Measurements from ENCODE around the gene ABHD12. TPM values are rescaled to one million over a fixed set of nuclear protein-coding genes. Genes with fewer than 3 reads are reported as not detected.

The ABHD12 gene
- total and polyA plus RNA-seq, 2 donors (not counting 3 experiments of a cell fraction or from before 2014, with no cell fraction given), result 19.2 to 36.0 TPM

DNA sequence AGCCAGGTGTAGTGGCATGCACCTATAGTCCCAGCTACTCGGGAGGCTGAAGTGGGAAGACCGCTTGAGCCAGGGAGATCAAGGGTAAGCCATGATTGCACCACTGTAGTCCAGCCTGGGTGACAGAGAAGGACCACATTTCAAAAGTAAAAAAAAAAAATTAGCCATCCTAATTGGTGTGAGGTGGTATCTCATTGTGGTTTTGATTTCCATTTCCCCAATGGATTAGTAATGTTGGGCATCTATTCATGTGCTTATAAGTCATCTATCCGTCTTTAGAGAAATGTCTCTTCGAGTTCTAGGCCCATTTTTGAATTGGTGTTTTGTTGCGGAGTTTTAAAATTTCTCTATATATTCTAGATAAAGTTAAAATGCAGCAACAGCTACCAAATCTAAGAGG is 21.7 kb downstream of the ABHD12 start:
- Histone ChIP-seq H3K9me1 (replicated peaks; ENCODE audit: control insufficient read depth, extremely low read depth, insufficient read depth, low read length) (no peaks in the 10 kb centered on the region), H3K36me3 (ENCODE audit: control insufficient read depth in 2 of 2, extremely low read depth in 1 of 2, insufficient read depth in 2 of 2, low read length in 2 of 2) (no peaks in the 10 kb centered on the region), H2AFZ (ENCODE audit: low read depth, low read length) (no peak overlapping the region), H3K9ac (replicated peaks; ENCODE audit: extremely low read depth, insufficient read depth, low read length) (no peak overlapping the region), H3K4me2 (ENCODE audit: insufficient read depth, low read length) (no peak overlapping the region), H3K4me1 (ENCODE audit: control insufficient read depth, extremely low read depth, insufficient read depth, low read length) (no peaks in the 10 kb centered on the region), H3K79me2 (ENCODE audit: control insufficient read depth, insufficient read depth, low read length) (peaks cover 10% of the 10 kb centered on the region), H4K20me1 (replicated peaks; ENCODE audit: control insufficient read depth, extremely low read depth, insufficient read depth, low read length) (no peaks in the 10 kb centered on the region), H3K4me3 (replicated peaks in 1 of 3; ENCODE audit: insufficient read depth in 1 of 3, low read depth in 1 of 3, low read length in 3 of 3) (no peak overlapping the region), H3K27me3 (ENCODE audit: control insufficient read depth in 2 of 2, insufficient read depth in 2 of 2, low read length in 2 of 2) (no peaks in the 10 kb centered on the region), H3K27ac (ENCODE audit: insufficient read depth, low read depth, low read length) (no peak overlapping the region), H3K9me3 (replicated peaks; ENCODE audit: control insufficient read depth, insufficient read depth, low read length) (no peaks in the 10 kb centered on the region)
- no TSS peak for BruUV-seq (replicated peaks)
- ChIA-PET POLR2A (no interaction called here), CTCF (interaction anchor here (1.1 to 1.4 kb wide), 2 partner anchors 10 to 16 kb away, joined by 3 to 7 read pairs; no protein-coding TSS in a partner anchor)
- dilution Hi-C loops (cut with MboI; ENCODE audit: extremely low pct_ligation_motif_present, low sequenced_read_pairs) (no loop called here), intact Hi-C loops (cut with micrococcal nuclease) (no loop called here)
- FAIRE-seq (no peak), DNase-seq (ENCODE audit: low read depth, low spot score) (no peak)
- TF ChIP-seq FOS (IDR thresholded peaks at IDR 0.05; ENCODE audit: borderline replicate concordance, insufficient read depth, low read length) (no peak), EZH2 (IDR thresholded peaks at IDR 0.05; ENCODE audit: borderline replicate concordance, low read depth, low read length, severe bottlenecking) (no peak), POLR2AphosphoS5 (IDR thresholded peaks at IDR 0.05; ENCODE audit: insufficient read depth, low read depth, low read length) (no peak), JUN (IDR thresholded peaks at IDR 0.05; ENCODE audit: borderline replicate concordance, insufficient read depth, insufficient read length, low read depth) (no peak), POLR2A (IDR thresholded peaks at IDR 0.05; ENCODE audit: low read depth, low read length) (no peak), MYC (IDR thresholded peaks at IDR 0.05; ENCODE audit: low read depth, low read length) (no peak), GATA2 (IDR thresholded peaks at IDR 0.05; ENCODE audit: insufficient read depth, insufficient read length, low read depth, low read length) (no peak)
- TF ChIP-seq, protein P1, sequence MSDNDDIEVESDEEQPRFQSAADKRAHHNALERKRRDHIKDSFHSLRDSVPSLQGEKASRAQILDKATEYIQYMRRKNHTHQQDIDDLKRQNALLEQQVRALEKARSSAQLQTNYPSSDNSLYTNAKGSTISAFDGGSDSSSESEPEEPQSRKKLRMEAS (IDR thresholded peaks at IDR 0.05; ENCODE audit: insufficient read depth, insufficient read length), result no peak
- TF ChIP-seq, protein P2, sequence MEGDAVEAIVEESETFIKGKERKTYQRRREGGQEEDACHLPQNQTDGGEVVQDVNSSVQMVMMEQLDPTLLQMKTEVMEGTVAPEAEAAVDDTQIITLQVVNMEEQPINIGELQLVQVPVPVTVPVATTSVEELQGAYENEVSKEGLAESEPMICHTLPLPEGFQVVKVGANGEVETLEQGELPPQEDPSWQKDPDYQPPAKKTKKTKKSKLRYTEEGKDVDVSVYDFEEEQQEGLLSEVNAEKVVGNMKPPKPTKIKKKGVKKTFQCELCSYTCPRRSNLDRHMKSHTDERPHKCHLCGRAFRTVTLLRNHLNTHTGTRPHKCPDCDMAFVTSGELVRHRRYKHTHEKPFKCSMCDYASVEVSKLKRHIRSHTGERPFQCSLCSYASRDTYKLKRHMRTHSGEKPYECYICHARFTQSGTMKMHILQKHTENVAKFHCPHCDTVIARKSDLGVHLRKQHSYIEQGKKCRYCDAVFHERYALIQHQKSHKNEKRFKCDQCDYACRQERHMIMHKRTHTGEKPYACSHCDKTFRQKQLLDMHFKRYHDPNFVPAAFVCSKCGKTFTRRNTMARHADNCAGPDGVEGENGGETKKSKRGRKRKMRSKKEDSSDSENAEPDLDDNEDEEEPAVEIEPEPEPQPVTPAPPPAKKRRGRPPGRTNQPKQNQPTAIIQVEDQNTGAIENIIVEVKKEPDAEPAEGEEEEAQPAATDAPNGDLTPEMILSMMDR (IDR thresholded peaks at IDR 0.05; ENCODE audit: extremely low read depth in 1 of 2, insufficient read depth in 1 of 2, low read depth in 1 of 2, low read length in 2 of 2), result no peak
